Measurements from ENCODE around the gene UTF1. TPM values are rescaled to one million over a fixed set of nuclear protein-coding genes. Genes with fewer than 3 reads are reported as not detected.
A peak's percentile ranks its signal among the peaks of the same experiment; 100 is the strongest.

The UTF1 gene
- total and polyA plus RNA-seq, 2 experiments from 2014 or later = not detected

GRCh38 chr10:133245439-133246235 is 15.6 kb downstream of the UTF1 start:
- no peaks in the 10 kb centered on the region for H3K36me3 ChIP-seq
- peaks cover 5% of the 10 kb centered on the region for H3K4me1 ChIP-seq (ENCODE audit: low read depth)
- no peak overlapping the region for H3K4me3 ChIP-seq
- no peak overlapping the region for H3K27ac ChIP-seq
- no peaks in the 10 kb centered on the region for H3K27me3 ChIP-seq
- no peaks in the 10 kb centered on the region for H3K9me3 ChIP-seq (ENCODE audit: low read depth)
- TF ChIP-seq CTCF (IDR thresholded peaks at IDR 0.05; ENCODE audit: low read depth, low read length) = no peak
- DNase-seq (ENCODE audit: low read depth in 1 of 2, low spot score in 1 of 2) = peak; percentile 26 to 56

- DNase-seq (ENCODE audit: low read depth in 1 of 2, low spot score in 1 of 2) = no peak
- no peak for TF ChIP-seq CTCF (IDR thresholded peaks at IDR 0.05; ENCODE audit: low read depth, low read length)
- Histone ChIP-seq H3K27me3 (no peaks in the 10 kb centered on the region), H3K36me3 (no peaks in the 10 kb centered on the region), H3K27ac (no peak overlapping the region), H3K4me1 (ENCODE audit: low read depth) (peaks cover 5% of the 10 kb centered on the region), H3K4me3 (no peak overlapping the region), H3K9me3 (ENCODE audit: low read depth) (no peaks in the 10 kb centered on the region)
These were observed 16.2 kb downstream of the UTF1 start for GRCh38 chr10:133246236-133246626.

- peaks cover 5% of the 10 kb centered on the region for H3K4me1 ChIP-seq (ENCODE audit: low read depth)
- H3K27ac ChIP-seq = no peak overlapping the region
- H3K36me3 ChIP-seq = no peaks in the 10 kb centered on the region
- TF ChIP-seq CTCF (IDR thresholded peaks at IDR 0.05; ENCODE audit: low read depth, low read length) = no peak
- H3K27me3 ChIP-seq = no peaks in the 10 kb centered on the region
- H3K4me3 ChIP-seq = no peak overlapping the region
- H3K9me3 ChIP-seq (ENCODE audit: low read depth) = no peaks in the 10 kb centered on the region
- DNase-seq (ENCODE audit: low read depth in 1 of 2, low spot score in 1 of 2) = peak in 1 of 2 donors; percentile 45
These were observed 17.8 kb downstream of the UTF1 start for GRCh38 chr10:133247681-133248333.

GRCh38 chr10:133248334-133248715 is 18.3 kb downstream of the UTF1 start:
- Histone ChIP-seq H3K9me3 (ENCODE audit: low read depth) (no peaks in the 10 kb centered on the region), H3K36me3 (no peaks in the 10 kb centered on the region), H3K27ac (no peak overlapping the region), H3K4me1 (ENCODE audit: low read depth) (peaks cover 5% of the 10 kb centered on the region), H3K4me3 (no peak overlapping the region), H3K27me3 (no peaks in the 10 kb centered on the region)
- no peak for TF ChIP-seq CTCF (IDR thresholded peaks at IDR 0.05; ENCODE audit: low read depth, low read length)
- DNase-seq (ENCODE audit: low read depth in 1 of 2, low spot score in 1 of 2) = no peak

GRCh38 chr10:133249094-133249780 is 19.2 kb downstream of the UTF1 start:
- H3K27me3 ChIP-seq = no peaks in the 10 kb centered on the region
- H3K4me1 ChIP-seq (ENCODE audit: low read depth) = peaks cover 5% of the 10 kb centered on the region
- no peak overlapping the region for H3K4me3 ChIP-seq
- DNase-seq (ENCODE audit: low read depth in 1 of 2, low spot score in 1 of 2) = no peak
- no peaks in the 10 kb centered on the region for H3K36me3 ChIP-seq
- no peaks in the 10 kb centered on the region for H3K9me3 ChIP-seq (ENCODE audit: low read depth)
- H3K27ac ChIP-seq = no peak overlapping the region
- TF ChIP-seq CTCF (IDR thresholded peaks at IDR 0.05; ENCODE audit: low read depth, low read length) = no peak
